Ishikawa (cell line): Measurements from ENCODE around the gene CHD5.

ENCODE experiments used
- CEBPB ChIP-seq: IDR thresholded peaks from 2 replicates; pipeline ENCODE4 v1.6.1; 2012
- CREB1 ChIP-seq: IDR thresholded peaks from 2 replicates; pipeline ENCODE4 v1.6.1; 2012; ENCODE audit warnings: low read depth
- EGR1 ChIP-seq: IDR thresholded peaks from 2 replicates; pipeline ENCODE4 v1.6.1; 2012
- EP300 ChIP-seq: IDR thresholded peaks from 2 replicates; pipeline ENCODE4 v1.6.1; 2012; ENCODE audit warnings: borderline replicate concordance
- FOXM1 ChIP-seq: IDR thresholded peaks from 2 replicates; pipeline ENCODE4 v1.6.1; 2012; ENCODE audit warnings: low read depth, borderline replicate concordance
- NFIC ChIP-seq: IDR thresholded peaks from 2 replicates; pipeline ENCODE4 v1.6.1; 2012
- RAD21 ChIP-seq: IDR thresholded peaks from 2 replicates; pipeline ENCODE4 v1.6.1; 2012; ENCODE audit warnings: low read depth
- TAF1 ChIP-seq: IDR thresholded peaks from 2 replicates; pipeline ENCODE4 v1.6.1; 2012; ENCODE audit warnings: low read depth, mild to moderate bottlenecking
- TCF12 ChIP-seq: IDR thresholded peaks from 2 replicates; pipeline ENCODE4 v1.6.1; 2012; ENCODE audit warnings: low read depth
- TEAD4 ChIP-seq: IDR thresholded peaks from 2 replicates; pipeline ENCODE4 v1.6.1; 2012
- YY1 ChIP-seq: IDR thresholded peaks from 2 replicates; pipeline ENCODE4 v1.6.1; 2012; ENCODE audit warnings: low read depth
- ZBTB7A ChIP-seq: IDR thresholded peaks from 2 replicates; pipeline ENCODE4 v1.6.1; 2012; ENCODE audit warnings: low read depth
- TF ChIP-seq, protein P1 (sequence below): IDR thresholded peaks from 2 replicates; pipeline ENCODE4 v1.6.1; 2012
- TF ChIP-seq, protein P2 (sequence below): IDR thresholded peaks from 2 replicates; pipeline ENCODE4 v1.6.1; 2012; ENCODE audit warnings: low read depth, mild to moderate bottlenecking
- TF ChIP-seq, protein P3 (sequence below): IDR thresholded peaks from 2 replicates; pipeline ENCODE4 v1.6.1; 2012

CHD5 gene

DNA sequence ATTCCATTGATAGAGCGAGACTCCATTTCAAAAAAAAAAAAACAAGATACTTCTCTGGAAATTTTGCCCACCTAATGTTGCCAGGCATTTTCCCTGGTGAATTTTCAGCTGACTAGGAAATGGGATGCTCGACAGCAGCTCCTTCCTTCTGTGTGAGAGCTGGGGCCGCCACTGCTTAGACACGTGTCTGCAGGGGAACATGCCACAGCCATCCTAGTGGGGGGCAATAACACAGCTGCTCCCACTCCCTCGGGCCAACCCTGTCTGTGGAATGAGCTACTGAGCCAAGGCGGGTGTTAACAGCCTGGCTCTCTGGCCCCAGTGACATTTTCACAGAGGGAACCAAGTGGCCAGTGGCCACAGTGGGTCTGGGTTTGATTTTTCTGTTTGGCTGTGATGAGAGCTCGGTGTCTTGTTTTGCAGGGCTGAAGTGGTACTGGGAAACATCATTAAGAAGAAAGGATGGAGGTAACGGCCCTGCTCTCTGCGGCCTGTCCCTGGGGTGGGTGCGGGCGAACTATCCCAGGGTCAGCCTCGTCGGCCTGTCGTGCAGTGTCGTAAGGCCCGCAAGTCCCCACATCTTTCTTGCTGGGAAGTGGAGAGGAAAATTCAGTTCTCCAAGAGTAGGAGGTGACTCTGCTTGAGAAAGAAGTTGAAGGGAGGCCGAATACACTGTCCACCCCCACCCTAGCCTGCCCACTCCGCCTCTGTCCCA, 95.2 kb downstream of the CHD5 start:
- TF ChIP-seq RAD21 (no peak), TCF12 (no peak)

DNA sequence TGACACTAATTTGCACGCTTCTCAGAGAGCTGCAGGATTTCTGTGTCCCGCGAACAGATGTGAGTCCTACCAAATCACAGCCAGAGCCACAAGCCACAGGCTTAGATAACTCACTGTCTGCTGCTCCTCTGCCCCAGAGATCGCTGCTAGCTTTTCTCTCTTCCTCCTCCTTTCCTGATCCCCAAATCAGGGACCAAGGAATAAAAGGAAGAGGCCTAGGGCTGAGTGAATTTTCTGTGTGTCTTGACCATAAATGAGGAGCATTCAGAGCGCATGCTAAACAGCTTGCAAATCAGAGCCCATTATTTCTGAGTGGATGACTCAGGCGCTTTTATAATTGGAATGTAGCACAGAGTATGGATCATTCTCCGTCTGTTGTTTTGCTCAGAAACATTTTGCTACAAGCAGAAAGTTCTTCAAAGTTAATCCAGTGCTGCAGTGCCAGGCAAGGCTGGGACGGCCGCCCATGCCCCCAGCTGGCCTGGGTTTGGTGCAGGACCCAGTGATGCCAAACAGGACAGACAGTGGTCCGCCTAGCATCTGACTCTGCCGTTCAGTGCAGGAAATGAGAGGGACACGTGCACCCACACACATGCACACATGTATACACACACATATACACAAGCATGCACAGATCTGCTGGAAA, 96.2 kb downstream of the CHD5 start:
- no peak for TF ChIP-seq FOXM1
- TF ChIP-seq CEBPB, result no peak
- no peak for TF ChIP-seq TEAD4
- TF ChIP-seq, protein P1, sequence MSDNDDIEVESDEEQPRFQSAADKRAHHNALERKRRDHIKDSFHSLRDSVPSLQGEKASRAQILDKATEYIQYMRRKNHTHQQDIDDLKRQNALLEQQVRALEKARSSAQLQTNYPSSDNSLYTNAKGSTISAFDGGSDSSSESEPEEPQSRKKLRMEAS, result no peak
- TF ChIP-seq YY1, result no peak
- TF ChIP-seq TAF1, result no peak
- no peak for TF ChIP-seq RAD21
- TF ChIP-seq NFIC, result no peak
- TF ChIP-seq CREB1, result no peak
- TF ChIP-seq EP300, result no peak
- TF ChIP-seq, protein P2, sequence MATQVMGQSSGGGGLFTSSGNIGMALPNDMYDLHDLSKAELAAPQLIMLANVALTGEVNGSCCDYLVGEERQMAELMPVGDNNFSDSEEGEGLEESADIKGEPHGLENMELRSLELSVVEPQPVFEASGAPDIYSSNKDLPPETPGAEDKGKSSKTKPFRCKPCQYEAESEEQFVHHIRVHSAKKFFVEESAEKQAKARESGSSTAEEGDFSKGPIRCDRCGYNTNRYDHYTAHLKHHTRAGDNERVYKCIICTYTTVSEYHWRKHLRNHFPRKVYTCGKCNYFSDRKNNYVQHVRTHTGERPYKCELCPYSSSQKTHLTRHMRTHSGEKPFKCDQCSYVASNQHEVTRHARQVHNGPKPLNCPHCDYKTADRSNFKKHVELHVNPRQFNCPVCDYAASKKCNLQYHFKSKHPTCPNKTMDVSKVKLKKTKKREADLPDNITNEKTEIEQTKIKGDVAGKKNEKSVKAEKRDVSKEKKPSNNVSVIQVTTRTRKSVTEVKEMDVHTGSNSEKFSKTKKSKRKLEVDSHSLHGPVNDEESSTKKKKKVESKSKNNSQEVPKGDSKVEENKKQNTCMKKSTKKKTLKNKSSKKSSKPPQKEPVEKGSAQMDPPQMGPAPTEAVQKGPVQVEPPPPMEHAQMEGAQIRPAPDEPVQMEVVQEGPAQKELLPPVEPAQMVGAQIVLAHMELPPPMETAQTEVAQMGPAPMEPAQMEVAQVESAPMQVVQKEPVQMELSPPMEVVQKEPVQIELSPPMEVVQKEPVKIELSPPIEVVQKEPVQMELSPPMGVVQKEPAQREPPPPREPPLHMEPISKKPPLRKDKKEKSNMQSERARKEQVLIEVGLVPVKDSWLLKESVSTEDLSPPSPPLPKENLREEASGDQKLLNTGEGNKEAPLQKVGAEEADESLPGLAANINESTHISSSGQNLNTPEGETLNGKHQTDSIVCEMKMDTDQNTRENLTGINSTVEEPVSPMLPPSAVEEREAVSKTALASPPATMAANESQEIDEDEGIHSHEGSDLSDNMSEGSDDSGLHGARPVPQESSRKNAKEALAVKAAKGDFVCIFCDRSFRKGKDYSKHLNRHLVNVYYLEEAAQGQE, result no peak
- no peak for TF ChIP-seq TCF12
- TF ChIP-seq, protein P3, sequence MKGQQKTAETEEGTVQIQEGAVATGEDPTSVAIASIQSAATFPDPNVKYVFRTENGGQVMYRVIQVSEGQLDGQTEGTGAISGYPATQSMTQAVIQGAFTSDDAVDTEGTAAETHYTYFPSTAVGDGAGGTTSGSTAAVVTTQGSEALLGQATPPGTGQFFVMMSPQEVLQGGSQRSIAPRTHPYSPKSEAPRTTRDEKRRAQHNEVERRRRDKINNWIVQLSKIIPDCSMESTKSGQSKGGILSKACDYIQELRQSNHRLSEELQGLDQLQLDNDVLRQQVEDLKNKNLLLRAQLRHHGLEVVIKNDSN, result no peak
- no peak for TF ChIP-seq ZBTB7A

DNA sequence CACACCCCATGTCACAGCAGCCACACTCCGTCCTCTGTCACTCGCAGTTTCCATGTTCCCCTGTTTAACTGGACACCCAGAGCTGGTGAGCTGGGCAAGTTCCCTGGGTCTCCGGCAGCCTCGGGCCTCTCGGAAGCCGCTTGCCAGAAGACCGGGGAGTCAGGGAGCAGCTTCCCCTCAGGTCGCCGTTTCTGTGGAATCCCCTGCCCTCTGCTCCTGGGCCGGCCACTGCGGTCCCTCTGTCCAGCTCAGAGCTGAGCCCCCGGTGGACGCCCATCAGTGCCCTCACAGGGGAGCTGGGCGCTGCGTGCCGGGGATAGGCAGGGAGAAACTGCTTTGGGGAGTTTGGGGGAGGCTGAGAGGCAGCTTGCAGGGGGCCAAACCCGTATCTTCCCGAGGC, 96.7 kb downstream of the CHD5 start:
- TF ChIP-seq, protein P2, result no peak
- TF ChIP-seq CEBPB, result no peak
- TF ChIP-seq, protein P1, result no peak
- TF ChIP-seq, protein P3, result no peak
- TF ChIP-seq YY1, result no peak
- TF ChIP-seq CREB1, result no peak
- TF ChIP-seq TCF12, result no peak
- TF ChIP-seq TEAD4, result no peak
- TF ChIP-seq EP300, result no peak
- TF ChIP-seq EGR1, result no peak
- TF ChIP-seq RAD21, result no peak
- no peak for TF ChIP-seq TAF1
- no peak for TF ChIP-seq NFIC
- no peak for TF ChIP-seq FOXM1

DNA sequence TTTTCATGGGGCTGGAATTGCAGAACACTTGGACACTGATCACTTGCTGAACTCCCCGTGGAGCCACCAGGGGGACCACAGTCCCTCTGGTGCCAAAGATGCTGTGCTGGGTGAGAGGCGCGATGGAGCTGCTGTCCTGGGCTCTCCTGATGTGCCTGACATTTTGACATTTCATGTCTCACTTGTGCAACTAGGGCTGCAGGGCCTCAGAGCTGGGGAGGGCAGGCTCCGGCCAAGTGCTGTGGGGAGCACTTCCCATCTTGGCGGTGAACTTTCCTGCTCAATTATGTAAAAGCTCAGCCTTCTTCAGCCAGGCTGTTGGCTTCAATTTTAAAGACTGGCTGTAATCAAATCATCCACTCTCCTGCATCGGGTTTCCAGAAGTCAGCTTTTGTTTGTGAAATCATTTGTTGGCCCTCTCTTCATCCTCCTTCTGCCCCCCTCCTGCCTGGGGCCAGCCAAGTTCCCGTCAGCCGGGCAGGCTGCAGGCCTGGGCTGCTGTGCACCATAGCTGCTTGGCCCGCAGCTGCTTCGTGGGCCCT, 97.6 kb downstream of the CHD5 start:
- TF ChIP-seq RAD21 (peak; percentile 14; the same call in 1 of the 2 replicates), NFIC (no peak)

DNA sequence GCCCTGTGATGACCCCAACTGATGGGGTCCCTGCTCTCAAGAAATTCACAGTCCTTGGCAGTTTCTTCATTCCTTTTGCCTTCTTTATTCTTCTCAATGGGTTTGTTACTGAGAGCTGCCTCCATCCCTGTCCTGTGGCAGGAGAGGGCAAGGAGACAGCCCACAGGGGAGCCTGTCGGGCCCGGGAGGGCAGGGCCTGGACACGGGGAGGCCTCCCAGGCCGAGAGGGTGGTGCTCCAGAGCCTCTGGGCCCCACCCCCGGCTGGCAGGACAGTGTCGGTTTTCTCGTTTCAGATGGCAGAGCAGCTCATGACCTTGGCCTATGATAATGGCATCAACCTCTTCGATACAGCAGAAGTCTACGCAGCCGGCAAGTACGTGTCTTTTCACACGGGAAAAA, 98.2 kb downstream of the CHD5 start:
- TF ChIP-seq CEBPB (no peak), TAF1 (no peak), CREB1 (no peak), FOXM1 (no peak), TEAD4 (no peak), TCF12 (no peak), ZBTB7A (no peak), RAD21 (no peak), NFIC (no peak), EP300 (no peak), YY1 (no peak)
- TF ChIP-seq, protein P2, result no peak
- TF ChIP-seq, protein P3, result no peak
- TF ChIP-seq, protein P1, result no peak
